Liver (tissue), 9 donors: ENCODE data around the gene INSC. TPM values are rescaled to one million over a fixed set of nuclear protein-coding genes. Genes with fewer than 3 reads are reported as not detected.

Source experiments
- DNase-seq: peaks from one replicate; pipeline ENCODE4 v3.0.0-alpha.2; 2017; ENCODE audit warnings: low spot score
- H3K27ac ChIP-seq, 2 donors: one replicate each; pipeline ENCODE4 v1.7.0; 2013; ENCODE audit warnings: inconsistent platforms in 2 of 2, low read length in 2 of 2, control low read depth in 1 of 2, low read depth in 1 of 2, mild to moderate bottlenecking in 1 of 2
- H3K27me3 ChIP-seq, 4 donors: one replicate each; pipeline versions ENCODE4 v1.6.1 to v1.7.0; 2013; ENCODE audit warnings: low read length in 3 of 4, inconsistent platforms in 1 of 4, mild to moderate bottlenecking in 1 of 4, moderate library complexity in 1 of 4; ENCODE audit not compliant: control insufficient read depth in 4 of 4, insufficient read depth in 4 of 4
- H3K36me3 ChIP-seq, 4 donors: one replicate each; pipeline versions ENCODE4 v1.6.1 to v1.7.0; 2013; ENCODE audit warnings: low read length in 3 of 4, mild to moderate bottlenecking in 3 of 4, low read depth in 1 of 4, moderate library complexity in 1 of 4; ENCODE audit not compliant: control insufficient read depth in 4 of 4, insufficient read depth in 3 of 4
- H3K4me1 ChIP-seq, 4 donors: one replicate each; pipeline versions ENCODE4 v1.6.1 to v1.7.0; 2013; ENCODE audit warnings: low read length in 3 of 4, mild to moderate bottlenecking in 3 of 4, moderate library complexity in 1 of 4; ENCODE audit not compliant: control insufficient read depth in 4 of 4, insufficient read depth in 4 of 4
- H3K4me3 ChIP-seq, 3 donors: one replicate each; pipeline versions ENCODE4 v1.6.1 to v1.7.0; 2013; ENCODE audit warnings: low read length in 3 of 3, control low read depth in 1 of 3, low read depth in 1 of 3, mild to moderate bottlenecking in 1 of 3
- H3K9ac ChIP-seq, 2 donors: one replicate each; pipeline ENCODE4 v1.7.0; 2013; ENCODE audit warnings: low read length in 2 of 2, mild to moderate bottlenecking in 2 of 2, moderate library complexity in 2 of 2, control low read depth in 1 of 2, low read depth in 1 of 2
- H3K9me3 ChIP-seq, 4 donors: one replicate each; pipeline versions ENCODE4 v1.6.1 to v1.7.0; 2013; ENCODE audit warnings: low read length in 3 of 4; ENCODE audit not compliant: control insufficient read depth in 4 of 4
- EGR1 ChIP-seq, 2 donors: IDR thresholded peaks; 2 replicates each; pipeline ENCODE4 v1.6.1; 2016 to 2018; ENCODE audit warnings: antibody characterized with exemption in 2 of 2, low read depth in 2 of 2
- FOXA1 ChIP-seq: IDR thresholded peaks from 2 replicates; pipeline ENCODE4 v1.6.1; 2016; ENCODE audit warnings: antibody characterized with exemption
- FOXA2 ChIP-seq: IDR thresholded peaks from 2 replicates; pipeline ENCODE4 v1.6.1; 2016; ENCODE audit warnings: antibody characterized with exemption
- GABPA ChIP-seq, 2 donors: IDR thresholded peaks in 1 of 2; conservative IDR thresholded peaks in 1 of 2; 2 replicates each; pipeline ENCODE4 v1.6.1; 2016; ENCODE audit warnings: antibody characterized with exemption in 2 of 2, mild to moderate bottlenecking in 1 of 2, moderate library complexity in 1 of 2
- HNF4A ChIP-seq, 2 donors: conservative IDR thresholded peaks; 2 replicates each; pipeline ENCODE4 v1.6.1; 2016; ENCODE audit warnings: antibody characterized with exemption in 2 of 2, mild to moderate bottlenecking in 2 of 2
- HNF4G ChIP-seq: IDR thresholded peaks from 2 replicates; pipeline ENCODE4 v1.6.1; 2016; ENCODE audit warnings: antibody characterized with exemption
- JUND ChIP-seq, 2 donors: IDR thresholded peaks; 2 replicates each; pipeline ENCODE4 v1.6.1; 2016; ENCODE audit warnings: antibody characterized with exemption in 2 of 2
- RAD21 ChIP-seq, 2 donors: IDR thresholded peaks; 2 replicates each; pipeline ENCODE4 v1.6.1; 2016; ENCODE audit warnings: antibody characterized with exemption in 2 of 2, mild to moderate bottlenecking in 2 of 2
- REST ChIP-seq: IDR thresholded peaks from 2 replicates; pipeline ENCODE4 v1.6.1; 2016; ENCODE audit warnings: antibody characterized with exemption, mild to moderate bottlenecking
- RXRA ChIP-seq, 2 donors: IDR thresholded peaks; 2 replicates each; pipeline ENCODE4 v1.6.1; 2017 to 2018; ENCODE audit warnings: antibody characterized with exemption in 2 of 2, mild to moderate bottlenecking in 1 of 2
- SP1 ChIP-seq: IDR thresholded peaks from 2 replicates; pipeline ENCODE4 v1.6.1; 2018; ENCODE audit warnings: antibody characterized with exemption, mild to moderate bottlenecking
- TAF1 ChIP-seq: conservative IDR thresholded peaks from 2 replicates; pipeline ENCODE4 v1.6.1; 2016; ENCODE audit warnings: antibody characterized with exemption, mild to moderate bottlenecking
- YY1 ChIP-seq: IDR thresholded peaks from 2 replicates; pipeline ENCODE4 v1.6.1; 2016; ENCODE audit warnings: antibody characterized with exemption, mild to moderate bottlenecking
- whole genome bisulfite sequencing: extraction: QIAGEN DNeasy Blood & Tissue Kit; methylation state at CpG from one replicate; pipeline ENCODE4 v1.1.7; 2013; 5-methylcytosine and 5-hydroxymethylcytosine counted together
- polyA plus RNA-seq, 2 donors: library from polyadenylated mRNA; stranded (reverse) in 1 of 2; unstranded in 1 of 2; fragments of 200-250 nt in 1 of 2; fragments of >200 nt in 1 of 2; fragmentation: Nextera tagmentation in 1 of 2; extraction: Ambion mirVana in 1 of 2; gene quantifications; one replicate each; pipeline versions ENCODE4 v1.2.1 to v1.2.3, GENCODE V29; 2013 to 2015
- total RNA-seq, 2 donors: library from RNA; depleted of rRNA; stranded (reverse); fragments of >200 nt; gene quantifications; one replicate each; pipeline ENCODE4 v1.2.3, GENCODE V29; 2014
- TF ChIP-seq, protein P1 (sequence below): IDR thresholded peaks from 2 replicates; pipeline ENCODE4 v1.6.1; 2016; ENCODE audit warnings: antibody characterized with exemption
- TF ChIP-seq, protein P2 (sequence below): IDR thresholded peaks from 2 replicates; pipeline ENCODE4 v1.6.1; 2016; ENCODE audit warnings: antibody characterized with exemption
- TF ChIP-seq, protein P3 (sequence below): fragments of 150-350 bp; IDR thresholded peaks from 2 replicates; pipeline ENCODE4 v1.5.1; 2017; ENCODE audit warnings: improper control_type of control experiment, low read depth, low read length; ENCODE audit not compliant: missing input control
- TF ChIP-seq, protein P4 (sequence below): IDR thresholded peaks from 2 replicates; pipeline ENCODE4 v1.6.1; 2016; ENCODE audit warnings: antibody characterized with exemption
- donor health status: healthy.
- donor health status: healthy.
- donor health status: healthy.
- donor health status: healthy.
- donor health status: healthy.

Gene INSC
- total and polyA plus RNA-seq, 4 donors = 0.02 to 0.25 (median 0.12) TPM

DNA sequence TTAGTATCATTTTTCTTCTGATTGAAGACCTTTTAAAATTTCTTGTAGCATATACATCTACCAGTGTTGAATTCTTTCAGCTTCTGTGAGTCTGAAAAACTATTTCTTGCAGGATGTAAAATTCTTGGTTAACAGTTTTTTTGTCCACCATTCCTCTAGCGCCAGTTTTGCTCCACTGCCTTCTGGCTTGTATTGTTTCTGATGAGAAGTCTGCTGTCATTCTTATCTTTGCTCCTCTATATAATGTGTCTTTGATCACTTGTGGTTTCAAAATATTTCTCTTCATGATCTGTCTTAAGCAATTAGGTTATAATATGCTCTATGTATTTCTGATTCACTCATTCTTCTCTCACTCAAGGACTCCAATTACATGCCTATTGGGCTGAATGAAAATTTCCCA is 152.3 kb downstream of the INSC start:
- H3K4me3 ChIP-seq = no peak overlapping the region
- no peak for DNase-seq
- TF ChIP-seq JUND (IDR thresholded peaks at IDR 0.05) (no peak), HNF4G (no peak), FOXA1 (no peak), REST (no peak), TAF1 (no peak), RXRA (IDR thresholded peaks at IDR 0.05) (no peak), SP1 (no peak), EGR1 (IDR thresholded peaks at IDR 0.05; ENCODE audit: low read depth in 2 of 2) (no peak), FOXA2 (no peak), YY1 (no peak), HNF4A (conservative IDR thresholded peaks at IDR 0.05) (no peak)
- TF ChIP-seq, protein P1, sequence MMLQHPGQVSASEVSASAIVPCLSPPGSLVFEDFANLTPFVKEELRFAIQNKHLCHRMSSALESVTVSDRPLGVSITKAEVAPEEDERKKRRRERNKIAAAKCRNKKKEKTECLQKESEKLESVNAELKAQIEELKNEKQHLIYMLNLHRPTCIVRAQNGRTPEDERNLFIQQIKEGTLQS = no peak
- TF ChIP-seq, protein P2, sequence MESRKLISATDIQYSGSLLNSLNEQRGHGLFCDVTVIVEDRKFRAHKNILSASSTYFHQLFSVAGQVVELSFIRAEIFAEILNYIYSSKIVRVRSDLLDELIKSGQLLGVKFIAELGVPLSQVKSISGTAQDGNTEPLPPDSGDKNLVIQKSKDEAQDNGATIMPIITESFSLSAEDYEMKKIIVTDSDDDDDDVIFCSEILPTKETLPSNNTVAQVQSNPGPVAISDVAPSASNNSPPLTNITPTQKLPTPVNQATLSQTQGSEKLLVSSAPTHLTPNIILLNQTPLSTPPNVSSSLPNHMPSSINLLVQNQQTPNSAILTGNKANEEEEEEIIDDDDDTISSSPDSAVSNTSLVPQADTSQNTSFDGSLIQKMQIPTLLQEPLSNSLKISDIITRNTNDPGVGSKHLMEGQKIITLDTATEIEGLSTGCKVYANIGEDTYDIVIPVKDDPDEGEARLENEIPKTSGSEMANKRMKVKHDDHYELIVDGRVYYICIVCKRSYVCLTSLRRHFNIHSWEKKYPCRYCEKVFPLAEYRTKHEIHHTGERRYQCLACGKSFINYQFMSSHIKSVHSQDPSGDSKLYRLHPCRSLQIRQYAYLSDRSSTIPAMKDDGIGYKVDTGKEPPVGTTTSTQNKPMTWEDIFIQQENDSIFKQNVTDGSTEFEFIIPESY = no peak
- TF ChIP-seq, protein P3, sequence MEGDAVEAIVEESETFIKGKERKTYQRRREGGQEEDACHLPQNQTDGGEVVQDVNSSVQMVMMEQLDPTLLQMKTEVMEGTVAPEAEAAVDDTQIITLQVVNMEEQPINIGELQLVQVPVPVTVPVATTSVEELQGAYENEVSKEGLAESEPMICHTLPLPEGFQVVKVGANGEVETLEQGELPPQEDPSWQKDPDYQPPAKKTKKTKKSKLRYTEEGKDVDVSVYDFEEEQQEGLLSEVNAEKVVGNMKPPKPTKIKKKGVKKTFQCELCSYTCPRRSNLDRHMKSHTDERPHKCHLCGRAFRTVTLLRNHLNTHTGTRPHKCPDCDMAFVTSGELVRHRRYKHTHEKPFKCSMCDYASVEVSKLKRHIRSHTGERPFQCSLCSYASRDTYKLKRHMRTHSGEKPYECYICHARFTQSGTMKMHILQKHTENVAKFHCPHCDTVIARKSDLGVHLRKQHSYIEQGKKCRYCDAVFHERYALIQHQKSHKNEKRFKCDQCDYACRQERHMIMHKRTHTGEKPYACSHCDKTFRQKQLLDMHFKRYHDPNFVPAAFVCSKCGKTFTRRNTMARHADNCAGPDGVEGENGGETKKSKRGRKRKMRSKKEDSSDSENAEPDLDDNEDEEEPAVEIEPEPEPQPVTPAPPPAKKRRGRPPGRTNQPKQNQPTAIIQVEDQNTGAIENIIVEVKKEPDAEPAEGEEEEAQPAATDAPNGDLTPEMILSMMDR = no peak
- H3K9ac ChIP-seq = no peak overlapping the region
- H3K4me1 ChIP-seq = no peaks in the 10 kb centered on the region
- H3K36me3 ChIP-seq = no peaks in the 10 kb centered on the region
- H3K27me3 ChIP-seq = peaks cover 0 to 3% (median 0%) of the 10 kb centered on the region in 4 donors
- no peak overlapping the region for H3K27ac ChIP-seq
- WGBS = 93% methylated on average over 1 of the region's 1 CpG
- H3K9me3 ChIP-seq = peaks cover 0 to 9% (median 2%) of the 10 kb centered on the region in 4 donors

DNA sequence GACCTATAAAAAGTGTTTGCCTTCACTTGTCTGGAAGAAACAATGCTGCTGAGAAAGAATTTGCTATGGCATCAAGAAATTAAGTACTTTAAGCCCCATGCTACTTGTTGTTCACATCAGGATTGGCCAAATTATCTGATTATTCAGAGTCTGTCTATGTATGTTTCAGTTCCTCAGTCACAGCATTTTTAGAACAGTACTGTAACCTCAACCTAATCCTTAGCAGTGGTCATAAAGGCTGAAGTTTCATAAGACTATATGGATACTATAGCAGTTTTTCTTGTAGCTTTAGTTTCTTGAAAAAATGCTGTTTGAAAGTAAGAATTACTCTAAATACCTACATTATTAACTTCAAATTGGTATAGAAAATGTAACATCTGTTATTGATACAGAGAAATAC is 153.9 kb downstream of the INSC start:
- Histone ChIP-seq H3K4me1 (no peaks in the 10 kb centered on the region), H3K9ac (no peak overlapping the region), H3K4me3 (no peak overlapping the region), H3K27ac (no peak overlapping the region), H3K9me3 (peaks cover 0 to 9% (median 2%) of the 10 kb centered on the region in 4 donors), H3K36me3 (no peaks in the 10 kb centered on the region), H3K27me3 (peaks cover 0 to 3% (median 0%) of the 10 kb centered on the region in 4 donors)
- DNase-seq = no peak
- TF ChIP-seq YY1 (no peak), FOXA2 (no peak), REST (no peak), RXRA (IDR thresholded peaks at IDR 0.05) (no peak), FOXA1 (no peak), JUND (IDR thresholded peaks at IDR 0.05) (no peak), RAD21 (IDR thresholded peaks at IDR 0.05) (no peak), TAF1 (no peak), GABPA (IDR thresholded peaks at IDR 0.05 in 1 of 2, conservative IDR thresholded peaks at IDR 0.05 in 1 of 2) (no peak)
- TF ChIP-seq, protein P1 = no peak
- TF ChIP-seq, protein P3 = no peak
- TF ChIP-seq, protein P4, sequence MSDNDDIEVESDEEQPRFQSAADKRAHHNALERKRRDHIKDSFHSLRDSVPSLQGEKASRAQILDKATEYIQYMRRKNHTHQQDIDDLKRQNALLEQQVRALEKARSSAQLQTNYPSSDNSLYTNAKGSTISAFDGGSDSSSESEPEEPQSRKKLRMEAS = no peak
